Endothelial cell of umbilical vein (primary cell): ENCODE results near the gene TARS2. TPM values are rescaled to one million over a fixed set of nuclear protein-coding genes. Genes with fewer than 3 reads are reported as not detected.

Experiments
- BruUV-seq: library from RNA; stranded (reverse); fragments of 400-500 nt; replicated peaks from 2 replicates; lab custom pipeline; 2021; lab: Mats Ljungman, UMichigan
- CTCF ChIA-PET: fragments of 300-600, 350-600 bp; sonication (Branson Sonifier 250); formaldehyde crosslinking; loops from one replicate; lab custom pipeline; 2021; ENCODE audit warnings: antibody characterized with exemption, inconsistent platforms; lab: Charles Lee
- POLR2A ChIA-PET: fragments of 300-600, 350-600 bp; sonication (Branson Sonifier 250); formaldehyde crosslinking; loops from one replicate; lab custom pipeline; 2021; ENCODE audit warnings: antibody characterized with exemption, inconsistent platforms; lab: Charles Lee
- DNase-seq: peaks from one replicate; pipeline ENCODE4 v3.0.0-alpha.2; 2011; ENCODE audit warnings: low read depth, low spot score
- FAIRE-seq: peaks from 2 replicates; lab custom pipeline; 2011; peaks lifted over from hg19 to GRCh38; lab: Jason Lieb, UNC
- H2AFZ ChIP-seq: 2 replicates; pipeline ENCODE4 v1.6.0; 2012; ENCODE audit warnings: low read depth, low read length, control low read depth, inconsistent platforms
- H3K27ac ChIP-seq: 2 replicates; pipeline ENCODE4 v1.5.1; 2011; ENCODE audit warnings: low read depth, mild to moderate bottlenecking, control low read depth, low read length, moderate library complexity; ENCODE audit not compliant: insufficient read depth
- H3K27me3 ChIP-seq, 2 experiments: 2 replicates each; pipeline versions ENCODE4 v1.6.0 to v1.6.1; 2011; ENCODE audit warnings: low read length in 2 of 2, mixed read lengths in 1 of 2; ENCODE audit not compliant: control insufficient read depth in 2 of 2, insufficient read depth in 2 of 2
- H3K36me3 ChIP-seq, 2 experiments: 2 replicates in 1 of 2; 3 replicates in 1 of 2; pipeline ENCODE4 v1.5.1; 2011; ENCODE audit warnings: low read length in 2 of 2, mild to moderate bottlenecking in 1 of 2, moderate library complexity in 1 of 2; ENCODE audit not compliant: control insufficient read depth in 2 of 2, insufficient read depth in 2 of 2; ENCODE audit errors: extremely low read depth in 1 of 2
- H3K4me1 ChIP-seq: 3 replicates; pipeline ENCODE4 v1.5.1; 2011; ENCODE audit warnings: mild to moderate bottlenecking, low read length; ENCODE audit not compliant: control insufficient read depth, insufficient read depth; ENCODE audit errors: extremely low read depth
- H3K4me2 ChIP-seq: 2 replicates; pipeline ENCODE4 v1.6.1; 2011; ENCODE audit warnings: low read length, control low read depth, mixed read lengths; ENCODE audit not compliant: insufficient read depth
- H3K4me3 ChIP-seq, 3 experiments: fragments of 200-600 bp in 1 of 3; sonication (generic), shearing (Covaris generic) in 1 of 3; replicated peaks in 1 of 3; 2 replicates each; pipeline ENCODE4 v1.5.1; 2011 to 2016; ENCODE audit warnings: control low read depth in 3 of 3, low read length in 3 of 3, mild to moderate bottlenecking in 2 of 3, inconsistent platforms in 1 of 3, low read depth in 1 of 3, moderate library complexity in 1 of 3; ENCODE audit not compliant: insufficient read depth in 1 of 3
- H3K79me2 ChIP-seq: 2 replicates; pipeline ENCODE4 v1.6.0; 2012; ENCODE audit warnings: low read length, inconsistent platforms; ENCODE audit not compliant: control insufficient read depth, insufficient read depth
- H3K9ac ChIP-seq: replicated peaks from 2 replicates; pipeline ENCODE3; 2011; ENCODE audit warnings: low read length, control low read depth; ENCODE audit not compliant: insufficient read depth; ENCODE audit errors: extremely low read depth
- H3K9me1 ChIP-seq: replicated peaks from 3 replicates; pipeline ENCODE4 v1.6.0; 2011; ENCODE audit warnings: mild to moderate bottlenecking, low read length; ENCODE audit not compliant: control insufficient read depth, insufficient read depth; ENCODE audit errors: extremely low read depth
- H3K9me3 ChIP-seq: replicated peaks from 2 replicates; pipeline ENCODE4 v1.5.1; 2012; ENCODE audit warnings: low read length, inconsistent platforms; ENCODE audit not compliant: control insufficient read depth, insufficient read depth
- H4K20me1 ChIP-seq: replicated peaks from 2 replicates; pipeline ENCODE3; 2011; ENCODE audit warnings: mild to moderate bottlenecking, low read length; ENCODE audit not compliant: control insufficient read depth, insufficient read depth; ENCODE audit errors: extremely low read depth
- EZH2 ChIP-seq: IDR thresholded peaks from 2 replicates; pipeline ENCODE4 v1.6.1; 2012; ENCODE audit warnings: borderline replicate concordance, low read depth, mild to moderate bottlenecking, moderate library complexity, low read length, inconsistent platforms; ENCODE audit not compliant: severe bottlenecking
- FOS ChIP-seq: IDR thresholded peaks from 2 replicates; pipeline ENCODE4 v1.6.1; 2011; ENCODE audit warnings: mild to moderate bottlenecking, low read length, moderate library complexity, borderline replicate concordance; ENCODE audit not compliant: insufficient read depth
- GATA2 ChIP-seq: IDR thresholded peaks from 2 replicates; pipeline ENCODE4 v1.7.0; 2011; ENCODE audit warnings: low read depth, mild to moderate bottlenecking, moderate library complexity, mixed read lengths, low read length; ENCODE audit not compliant: insufficient read length, insufficient read depth
- JUN ChIP-seq: IDR thresholded peaks from 2 replicates; pipeline ENCODE4 v1.6.1; 2011; ENCODE audit warnings: borderline replicate concordance, low read depth; ENCODE audit not compliant: insufficient read length, insufficient read depth
- POLR2AphosphoS5 ChIP-seq: IDR thresholded peaks from 2 replicates; pipeline ENCODE4 v1.6.1; 2012; ENCODE audit warnings: low read depth, mild to moderate bottlenecking, control low read depth, low read length, moderate library complexity; ENCODE audit not compliant: insufficient read depth
- dilution Hi-C: fragments of 300-500 bp; cut with MboI; formaldehyde crosslinking; loops from one replicate; pipeline ENCODE4 v1.15.0; 2019; ENCODE audit warnings: low sequenced_read_pairs; ENCODE audit not compliant: extremely low pct_ligation_motif_present
- intact Hi-C: fragments of 100-400 bp; cut with micrococcal nuclease; formaldehyde crosslinking; loops from one replicate; pipeline ENCODE4 v1.10.0; 2022
- polyA plus RNA-seq, 4 experiments: library from polyadenylated mRNA; depleted of rRNA in 3 of 4; stranded (reverse) in 3 of 4; unstranded in 1 of 4; fragments of >200 nt; gene quantifications; 2 replicates each; pipeline versions ENCODE4 v1.2.1 to v1.2.3, GENCODE V29; 2011 to 2012; ENCODE audit warnings: missing spikeins in 1 of 4
- total RNA-seq: library from RNA; stranded (reverse); gene quantifications from 2 replicates; pipeline ENCODE4 v1.2.3, GENCODE V29; 2021

TARS2 gene
- total and polyA plus RNA-seq, 2 donors (not counting 3 experiments of a cell fraction or from before 2014, with no cell fraction given): 21.5 to 22.0 TPM

DNA sequence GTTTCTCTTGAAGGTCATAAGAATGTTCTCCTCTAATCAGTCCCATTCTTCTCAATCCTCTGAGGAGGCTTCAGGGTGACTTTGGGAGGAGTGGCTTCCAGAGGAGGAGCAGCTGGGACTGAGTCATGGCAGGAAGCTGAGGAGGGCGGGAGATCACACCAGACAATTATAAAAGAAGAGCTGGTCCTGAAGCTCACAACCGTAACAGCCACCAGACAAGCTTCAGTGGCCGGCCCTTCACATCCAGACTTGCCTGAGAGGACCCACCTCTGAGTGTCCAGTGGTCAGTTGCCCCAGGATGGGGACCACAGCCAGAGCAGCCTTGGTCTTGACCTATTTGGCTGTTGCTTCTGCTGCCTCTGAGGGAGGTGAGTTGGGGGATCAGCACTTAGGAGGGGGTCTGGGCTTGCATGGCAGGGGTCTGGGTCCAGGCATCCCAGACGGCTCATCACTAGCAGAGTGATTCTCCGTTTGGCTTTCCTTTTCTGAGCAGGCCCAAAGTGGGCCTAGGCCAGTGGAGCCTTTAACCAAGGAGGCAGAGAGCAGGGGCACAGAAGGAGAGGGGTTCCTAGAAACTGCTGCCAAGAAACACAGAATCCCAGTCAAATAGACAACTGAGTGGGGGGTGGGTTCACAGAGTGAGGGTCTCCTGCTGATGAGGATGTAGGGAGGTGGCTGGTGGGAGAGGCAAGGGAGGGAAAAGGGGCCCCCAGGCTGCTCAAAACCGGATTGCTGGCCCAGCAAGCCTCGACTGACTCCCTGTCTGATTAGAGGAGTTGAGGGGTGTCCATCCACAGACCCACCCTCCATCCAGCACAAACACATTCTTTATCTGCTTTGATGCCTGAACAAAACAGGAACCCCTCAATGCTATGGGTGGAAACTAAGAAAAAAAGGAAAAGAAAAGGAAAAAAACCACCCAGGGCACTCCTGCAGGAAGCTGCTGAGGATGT, 21.0 kb downstream of the TARS2 start, which contains the start of gene ECM1:
Gene ECM1 (plus strand): TSS at position 198 of the 953 bp plus-strand sequence. CDS start 101 bp downstream, at position 299.
- BruUV-seq: TSS peak; percentile 56
- Histone ChIP-seq H4K20me1 (no peaks in the 10 kb centered on the region), H3K9ac (peak within 1 kb of the TSS; percentile 5), H3K4me3 (no peak within 1 kb of the TSS), H3K4me2 (peak within 1 kb of the TSS; percentile 15), H3K36me3 (peaks cover 0 to 12% of the 10 kb centered on the region in 2 experiments), H3K27ac (peak within 1 kb of the TSS; percentile 34), H3K79me2 (no peaks in the 10 kb centered on the region), H2AFZ (peak within 1 kb of the TSS; percentile 66), H3K4me1 (peaks cover 10% of the 10 kb centered on the region), H3K9me3 (no peaks in the 10 kb centered on the region), H3K27me3 (no peaks in the 10 kb centered on the region), H3K9me1 (no peaks in the 10 kb centered on the region)
- POLR2A ChIA-PET: interaction anchor here (0.6 to 1.2 kb wide), 2 partner anchors 8 to 599 kb away, joined by 4 read pairs; partner anchors contain the start of gene FALEC
- CTCF ChIA-PET: interaction anchor here (1.0 to 3.1 kb wide), 4 partner anchors 8 to 52 kb away, joined by 3 to 20 read pairs (median 6); partner anchors contain the start of gene FALEC
- TF ChIP-seq EZH2 (no peak), JUN (peak; percentile 54), POLR2AphosphoS5 (peak; percentile 23), FOS (peak; percentile 86)
- peak; percentile 99 for FAIRE-seq
- dilution Hi-C loops: no loop called here
- peak; percentile 71 for DNase-seq
- intact Hi-C loops: loop anchor here (1.0 kb wide), 1 partner anchor 21 kb away; the partner anchor contains the start of gene TARS2

DNA sequence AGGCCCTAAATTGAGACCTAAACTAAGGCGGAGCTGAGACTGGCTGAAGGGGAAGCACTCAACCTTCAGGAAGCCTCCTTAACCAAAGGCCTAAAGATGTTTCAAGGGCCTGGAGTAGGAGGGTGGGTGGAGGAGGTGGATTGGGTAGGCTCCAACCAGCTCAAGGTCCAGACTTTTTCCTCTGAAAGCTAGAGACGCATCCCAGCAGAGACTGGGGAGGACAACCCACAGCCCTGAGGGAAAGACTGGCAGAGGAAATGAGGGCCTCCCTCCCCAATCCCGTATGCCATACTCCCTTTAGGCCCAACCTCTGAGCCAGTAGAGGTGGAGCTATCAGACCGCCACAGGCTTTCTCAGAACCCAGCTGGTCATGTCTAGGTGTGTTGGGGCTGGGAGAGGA, 21.8 kb downstream of the TARS2 start:
- H3K79me2 ChIP-seq: no peaks in the 10 kb centered on the region
- H4K20me1 ChIP-seq: no peaks in the 10 kb centered on the region
- BruUV-seq: no TSS peak
- H3K9me3 ChIP-seq: no peaks in the 10 kb centered on the region
- POLR2A ChIA-PET: no interaction called here
- TF ChIP-seq GATA2 (no peak), FOS (no peak), POLR2AphosphoS5 (no peak), EZH2 (no peak)
- H3K27ac ChIP-seq: no peak overlapping the region
- H2AFZ ChIP-seq: no peak overlapping the region
- no peak overlapping the region for H3K4me3 ChIP-seq
- no peaks in the 10 kb centered on the region for H3K27me3 ChIP-seq
- CTCF ChIA-PET: interaction anchor here (3.1 kb wide), 1 partner anchor 23 kb away, joined by 20 read pairs; no protein-coding TSS in a partner anchor
- intact Hi-C loops (loop anchor here (1.0 kb wide), 1 partner anchor 22 kb away; the partner anchor contains the start of gene TARS2), dilution Hi-C loops (no loop called here)
- H3K4me1 ChIP-seq: peaks cover 10% of the 10 kb centered on the region
- no peaks in the 10 kb centered on the region for H3K9me1 ChIP-seq
- no peak overlapping the region for H3K9ac ChIP-seq
- peaks cover 0 to 12% of the 10 kb centered on the region in 2 experiments for H3K36me3 ChIP-seq
- FAIRE-seq: no peak
- H3K4me2 ChIP-seq: no peak overlapping the region
- no peak for DNase-seq
